Testis (tissue), 2 donors: Measurements from ENCODE around the gene KDF1.

ENCODE experiments used
- CTCF ChIP-seq, 3 experiments: fragments of 450-650 bp in 2 of 3; fragments of 200-600 bp in 1 of 3; sonication (generic) in 1 of 3; IDR thresholded peaks; one replicate each; pipeline ENCODE4 v1.5.1; 2016 to 2019; ENCODE audit warnings: antibody characterized with exemption in 3 of 3, mild to moderate bottlenecking in 2 of 3, moderate library complexity in 1 of 3
- POLR2A ChIP-seq: fragments of 450-650 bp; IDR thresholded peaks from one replicate; pipeline ENCODE4 v1.6.1; 2017; ENCODE audit warnings: antibody characterized with exemption, mild to moderate bottlenecking, moderate library complexity

DNA sequence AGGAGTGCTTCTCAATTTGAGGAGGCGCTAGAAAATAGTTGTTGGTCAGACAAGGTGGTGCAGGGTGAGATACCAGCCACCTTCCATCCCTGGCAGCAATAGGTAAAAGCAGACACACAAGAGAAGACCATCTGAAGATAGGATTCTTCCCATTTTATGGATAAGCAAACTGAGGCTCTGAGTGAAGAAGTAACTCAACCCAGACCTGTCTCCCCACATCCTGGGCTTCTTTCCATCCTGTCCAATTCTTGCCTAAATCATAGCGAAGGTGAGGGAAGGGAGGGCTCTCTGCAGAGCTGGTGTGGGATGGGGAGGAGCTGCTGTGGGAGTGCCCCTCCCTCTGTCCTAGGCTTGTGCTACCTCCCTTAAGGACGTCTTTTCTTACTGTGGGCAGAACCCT, 11.3 kb upstream of the KDF1 start:
- TF ChIP-seq CTCF (IDR thresholded peaks at IDR 0.05) (no peak), POLR2A (no peak)
